ENCODE results near the gene PRMT7.

Gene PRMT7

DNA sequence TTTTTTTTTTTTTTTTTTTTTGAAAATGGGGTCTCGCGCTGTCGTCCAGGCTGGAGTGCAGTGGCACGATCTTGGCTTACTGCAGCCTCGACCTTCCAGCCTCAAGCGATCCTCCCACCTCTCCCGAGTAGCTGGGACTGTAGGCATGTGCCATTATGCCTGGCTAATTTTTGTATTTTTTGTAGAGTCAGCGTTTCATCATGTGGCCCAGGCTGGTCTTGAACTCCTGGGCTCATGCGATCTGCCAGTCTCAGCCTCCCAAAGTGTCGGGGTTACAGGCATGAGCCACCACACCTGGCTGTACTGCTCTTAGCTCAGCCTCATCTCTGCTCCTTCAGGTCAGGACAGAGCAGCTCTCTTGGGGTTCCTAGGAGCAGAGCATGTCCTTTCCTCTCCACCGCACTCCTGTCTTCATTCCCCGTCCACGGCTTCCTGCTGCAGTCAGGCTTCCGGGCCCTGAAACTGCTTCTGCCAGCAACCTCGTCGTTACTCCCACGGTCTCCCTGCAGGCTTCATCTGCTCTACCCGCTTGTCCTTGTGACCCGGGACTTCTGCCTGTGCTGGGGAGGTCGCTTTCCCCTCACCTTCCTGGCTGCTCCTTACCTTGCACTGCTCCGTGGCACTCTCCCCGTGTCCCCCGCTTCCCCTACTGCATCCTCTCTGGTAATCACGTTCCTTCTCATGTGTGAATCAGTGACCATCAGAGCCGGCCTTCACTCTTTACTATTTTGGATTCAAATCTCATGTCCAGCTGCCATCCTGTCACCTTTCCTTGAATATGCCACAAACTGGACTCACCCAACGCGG is 38.0 kb downstream of the PRMT7 start:
- no peak for DNase-seq (ENCODE audit: low spot score)

- DNase-seq (ENCODE audit: low spot score) = no peak
Observed at GRCh38 chr16:68349838-68350410, 39.1 kb downstream of the PRMT7 start.

DNA sequence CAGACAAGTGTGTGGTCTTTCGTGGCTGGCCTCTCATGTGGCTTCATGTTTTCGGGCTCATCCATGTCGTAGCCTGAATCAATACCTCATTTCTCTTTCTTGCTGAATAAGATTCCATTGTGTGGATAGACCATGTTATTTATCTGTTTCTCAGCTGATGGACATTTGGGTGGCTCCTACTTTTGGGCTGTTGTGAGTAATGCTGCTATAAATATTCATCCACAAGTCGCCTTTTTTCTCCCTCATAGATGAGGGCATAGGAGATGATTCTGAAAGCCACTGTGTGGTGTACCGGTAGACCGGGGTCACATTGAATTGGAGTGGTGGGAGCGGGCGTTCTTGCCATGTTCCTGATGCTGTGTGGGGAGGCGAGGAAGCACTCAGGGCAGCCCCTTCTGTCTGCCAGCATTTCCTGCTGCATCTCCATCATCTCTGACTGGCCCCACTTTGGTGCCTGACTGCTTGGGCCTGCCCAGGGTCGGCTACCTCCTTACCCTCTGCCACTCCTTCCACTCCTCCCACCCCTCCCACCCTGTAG is 40.1 kb downstream of the PRMT7 start:
- no peak for DNase-seq (ENCODE audit: low spot score)

DNA sequence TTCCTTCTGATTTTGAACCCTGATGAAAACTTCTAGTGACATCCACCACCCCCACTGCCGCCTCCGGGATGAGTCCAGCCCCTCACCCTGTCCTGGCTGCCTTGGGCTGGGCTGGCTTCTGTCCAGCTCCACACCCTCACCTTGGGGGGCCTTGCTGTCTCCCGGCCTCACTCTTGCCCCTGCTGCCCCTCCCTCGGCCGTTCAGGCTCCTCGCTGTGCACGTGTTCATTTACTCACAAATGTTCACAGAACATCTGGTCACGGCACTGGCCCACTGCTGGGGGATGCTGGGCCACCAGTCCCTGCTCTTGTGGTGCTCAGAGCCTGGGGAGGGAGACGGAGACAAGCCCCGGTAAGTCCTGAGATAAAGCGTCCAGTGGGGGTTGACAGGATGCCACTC is 40.6 kb downstream of the PRMT7 start:
- DNase-seq (ENCODE audit: low spot score) = no peak

DNA sequence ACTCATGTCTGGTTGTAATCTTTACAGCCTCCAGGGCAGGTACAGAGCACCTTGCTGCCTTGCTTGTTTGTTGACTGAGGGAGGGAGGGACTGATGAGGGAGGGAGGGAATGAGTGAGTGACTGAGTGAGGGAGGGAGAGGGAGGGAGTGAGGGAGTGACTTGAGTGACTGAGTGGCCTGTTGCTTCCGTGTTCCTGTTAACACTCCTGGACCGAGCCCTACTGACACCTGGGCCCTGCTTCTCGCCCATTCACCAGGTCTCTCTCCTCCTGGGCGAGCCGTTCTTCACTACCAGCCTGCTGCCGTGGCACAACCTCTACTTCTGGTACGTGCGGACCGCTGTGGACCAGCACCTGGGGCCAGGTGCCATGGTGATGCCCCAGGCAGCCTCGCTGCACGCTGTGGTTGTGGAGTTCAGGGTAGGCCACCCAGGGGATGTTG is 41.2 kb downstream of the PRMT7 start:
- DNase-seq (ENCODE audit: low spot score) = no peak

DNA sequence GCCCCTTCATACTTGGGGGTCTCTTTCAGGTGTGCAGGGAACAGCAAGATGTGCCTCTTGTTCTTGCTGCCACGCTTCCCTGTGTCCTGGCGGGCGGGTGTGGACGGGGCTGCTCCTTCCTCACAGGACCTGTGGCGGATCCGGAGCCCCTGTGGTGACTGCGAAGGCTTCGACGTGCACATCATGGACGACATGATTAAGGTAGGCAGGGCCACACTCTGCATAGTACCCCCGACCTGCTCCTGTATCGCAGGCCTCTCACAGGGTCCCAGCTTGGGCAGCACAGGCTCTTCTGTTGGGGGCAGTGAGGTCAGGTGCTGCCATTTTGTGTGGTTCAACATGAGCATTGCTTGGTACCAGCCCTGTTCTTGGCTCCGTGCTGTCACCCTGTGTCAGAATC is 42.5 kb downstream of the PRMT7 start:
- no peak for DNase-seq (ENCODE audit: low spot score)

GRCh38 chr16:68354816-68355215 is 44.0 kb downstream of the PRMT7 start:
- DNase-seq (ENCODE audit: low spot score) = no peak

GRCh38 chr16:68355447-68356248 is 44.8 kb downstream of the PRMT7 start:
- no peak for DNase-seq (ENCODE audit: low spot score)

DNA sequence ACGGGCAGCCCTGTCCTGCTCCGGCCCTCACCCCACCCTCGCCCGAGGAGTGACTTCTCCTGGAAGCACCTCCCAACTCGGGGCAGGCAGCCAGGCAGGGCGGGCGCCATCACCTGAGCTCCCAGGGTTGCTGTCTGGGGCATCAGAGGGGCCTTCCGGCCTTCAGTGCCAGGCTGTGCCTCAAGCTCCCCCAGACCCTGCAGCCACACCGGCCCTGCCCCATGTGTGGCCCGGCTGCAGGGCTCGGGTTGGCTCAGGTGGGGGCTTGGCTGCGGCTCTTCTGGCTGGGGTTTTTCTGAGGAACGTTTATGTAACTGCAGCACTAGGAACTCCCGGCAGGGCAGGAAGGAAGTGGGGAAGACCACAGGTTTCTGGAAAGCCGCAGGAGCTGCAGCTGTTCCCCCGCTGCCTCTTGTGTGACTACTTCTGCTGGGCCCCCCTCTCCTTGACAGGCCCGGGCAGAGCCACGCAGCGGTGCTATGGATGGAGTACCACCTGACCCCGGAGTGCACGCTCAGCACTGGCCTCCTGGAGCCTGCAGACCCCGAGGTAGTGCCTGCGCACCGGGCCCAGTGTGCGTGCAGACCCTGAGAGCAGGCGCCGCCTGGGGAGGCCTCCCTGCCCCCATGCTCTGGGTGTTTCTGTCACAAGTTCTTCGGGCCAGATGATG is 45.6 kb downstream of the PRMT7 start:
- no peak for DNase-seq (ENCODE audit: low spot score)

- DNase-seq (ENCODE audit: low spot score) = no peak
Observed at GRCh38 chr16:68356919-68357286, 46.1 kb downstream of the PRMT7 start.

- no peak for DNase-seq (ENCODE audit: low spot score)
Observed at GRCh38 chr16:68357521-68357922, 46.7 kb downstream of the PRMT7 start.

- DNase-seq (ENCODE audit: low spot score) = no peak
Observed at GRCh38 chr16:68357923-68358322, 47.1 kb downstream of the PRMT7 start.

- DNase-seq (ENCODE audit: low spot score) = no peak
Observed at GRCh38 chr16:68358951-68359350, 48.1 kb downstream of the PRMT7 start.

DNA sequence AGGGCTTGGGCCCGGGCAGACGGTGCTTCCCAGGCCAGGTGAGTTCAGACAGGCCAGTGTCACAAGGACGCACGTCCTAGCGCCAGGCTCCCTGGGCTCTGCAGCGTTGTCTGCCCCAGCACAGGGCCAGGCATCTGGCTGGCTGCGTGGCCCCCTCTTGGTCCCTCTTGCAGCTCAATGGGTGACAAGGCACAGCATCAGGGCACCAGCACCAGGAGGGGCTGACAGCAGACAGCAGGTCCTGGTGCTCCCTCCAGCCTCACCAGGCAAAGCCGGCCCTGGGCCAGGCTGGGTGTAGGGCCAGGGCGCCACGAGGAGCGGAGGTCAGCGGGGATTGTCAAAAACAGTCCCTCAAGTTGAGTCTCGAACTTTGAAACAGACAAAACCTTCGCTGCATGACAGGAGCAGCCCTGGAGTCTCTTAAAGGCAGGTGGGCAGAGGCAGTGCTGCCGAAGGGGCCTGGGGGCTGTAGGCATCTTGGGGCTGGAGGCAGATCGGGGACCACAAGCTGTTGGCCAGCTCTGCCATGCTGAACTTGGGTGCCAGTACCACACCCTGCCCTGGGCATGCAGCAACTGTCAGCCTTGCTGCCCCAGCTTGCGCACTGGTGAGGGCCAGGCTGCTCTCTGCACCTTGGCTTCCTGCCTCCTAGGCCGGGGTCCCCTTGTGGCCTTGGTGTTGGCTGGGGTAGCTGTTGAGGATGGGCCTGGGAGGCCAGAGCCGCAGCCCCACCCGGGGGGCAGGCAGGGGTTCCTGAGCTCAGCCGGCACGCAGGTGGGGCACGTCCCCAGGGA is 48.8 kb downstream of the PRMT7 start:
- DNase-seq (ENCODE audit: low spot score) = no peak

DNA sequence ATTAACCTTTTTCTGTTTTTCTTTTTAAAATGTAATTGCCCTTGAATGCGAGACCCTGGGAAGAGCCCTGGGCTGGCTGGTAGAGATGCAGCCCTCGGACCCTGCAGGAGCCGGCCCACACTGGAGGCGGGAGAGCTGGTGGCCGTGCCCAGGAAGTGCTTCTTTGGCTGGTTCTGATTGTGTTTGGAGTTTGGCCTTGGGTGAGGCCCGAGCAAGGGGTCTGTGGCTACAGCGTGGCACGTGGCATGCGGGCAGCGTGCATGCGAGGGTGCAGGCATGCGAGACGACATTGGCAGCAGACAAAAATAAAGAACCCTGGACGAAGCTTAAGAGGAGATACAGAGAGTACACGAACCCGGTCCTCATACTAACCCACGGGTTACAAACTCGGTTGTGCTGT is 49.7 kb downstream of the PRMT7 start:
- DNase-seq (ENCODE audit: low spot score) = no peak

GRCh38 chr16:68360956-68361355 is 50.1 kb downstream of the PRMT7 start:
- DNase-seq (ENCODE audit: low spot score) = no peak

DNA sequence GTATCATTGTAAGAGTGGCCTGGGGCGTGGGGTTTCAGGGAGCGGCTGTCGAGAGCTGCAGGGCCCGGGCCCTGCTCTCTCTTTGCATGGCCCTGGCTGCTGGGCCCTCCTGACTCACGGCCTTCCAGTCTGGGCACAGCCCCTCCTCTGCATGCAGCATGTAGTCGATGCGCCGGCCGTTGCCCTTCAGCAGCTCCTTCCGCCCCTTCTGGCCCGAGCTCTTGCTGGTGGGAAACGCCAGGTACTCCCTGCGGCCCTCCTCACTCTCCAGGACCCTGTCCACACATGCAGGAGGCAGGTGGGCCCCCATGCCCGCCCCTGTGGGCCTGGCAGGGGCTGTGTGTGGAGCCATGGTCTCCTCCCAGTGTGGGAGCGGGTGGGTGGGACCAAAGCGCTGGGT is 50.7 kb downstream of the PRMT7 start:
- no peak for DNase-seq (ENCODE audit: low spot score)

DNA sequence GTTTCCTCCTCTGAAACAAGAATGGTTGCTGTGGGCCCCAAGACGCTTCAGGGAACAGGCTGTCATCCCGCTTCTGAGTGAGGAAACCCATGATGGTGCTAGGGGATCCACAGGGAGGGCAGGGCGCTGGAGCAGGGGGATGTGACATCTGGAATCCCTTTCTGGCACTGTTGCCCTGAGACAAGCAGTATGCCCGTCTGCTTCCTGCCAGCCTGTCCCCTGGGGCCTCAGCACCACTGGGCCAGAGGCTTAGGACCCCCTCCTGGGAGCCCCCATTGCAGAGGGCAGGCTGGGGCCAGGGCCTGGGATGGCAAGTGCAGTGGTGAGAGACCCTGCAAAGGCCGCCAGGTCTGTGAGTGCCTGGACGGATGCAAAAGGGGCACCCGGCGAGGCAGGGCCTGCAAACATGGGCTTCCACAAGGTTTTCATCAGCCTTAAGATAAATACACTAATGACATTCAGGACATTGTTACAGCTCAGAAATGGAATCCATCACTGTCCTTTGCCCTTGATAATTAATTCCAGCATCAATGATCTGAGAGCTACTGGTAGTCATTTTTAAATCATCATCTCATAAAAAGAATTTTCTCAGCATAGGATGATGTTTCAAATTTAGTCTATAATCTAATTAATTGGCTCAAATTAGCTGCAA is 51.6 kb downstream of the PRMT7 start:
- no peak for DNase-seq (ENCODE audit: low spot score)

GRCh38 chr16:68362947-68363657 is 52.3 kb downstream of the PRMT7 start:
- no peak for DNase-seq (ENCODE audit: low spot score)

All from hematopoietic multipotent progenitor cell treated with erythropoietin and hydrocortisone succinate and interleukin-3 and kit ligand, for 17 days (in vitro differentiated cells).